Esophagus muscularis mucosa (tissue), 4 donors: Measurements from ENCODE around the gene ZNF827. TPM values are rescaled to one million over a fixed set of nuclear protein-coding genes. Genes with fewer than 3 reads are reported as not detected.

Experiments
- DNase-seq: peaks from one replicate; pipeline ENCODE4 v3.0.0-alpha.2; 2017; ENCODE audit errors: extremely low spot score
- H3K27ac ChIP-seq, 4 donors: fragments of 200-600 bp; sonication (generic); replicated peaks in 1 of 4; 1 replicate in 3 of 4; 2 replicates in 1 of 4; pipeline ENCODE4 v1.5.1; 2016 to 2019; ENCODE audit warnings: mild to moderate bottlenecking in 1 of 4
- H3K27me3 ChIP-seq, 4 donors: fragments of 200-600 bp; sonication (generic); one replicate each; pipeline versions ENCODE4 v1.5.1 to v1.6.0; 2016 to 2019
- H3K36me3 ChIP-seq, 4 donors: fragments of 200-600 bp; sonication (generic); one replicate each; pipeline ENCODE4 v1.5.1; 2016 to 2019
- H3K4me1 ChIP-seq, 4 donors: fragments of 200-600 bp; sonication (generic); one replicate each; pipeline ENCODE4 v1.5.1; 2016 to 2019
- H3K4me3 ChIP-seq, 4 donors: fragments of 200-600 bp; sonication (generic); 1 replicate in 2 of 4; 2 replicates in 2 of 4; pipeline ENCODE4 v1.5.1; 2016 to 2019; ENCODE audit warnings: mild to moderate bottlenecking in 4 of 4, moderate library complexity in 1 of 4
- H3K9me3 ChIP-seq, 4 donors: fragments of 200-600 bp; sonication (generic); 1 replicate in 3 of 4; 2 replicates in 1 of 4; pipeline ENCODE4 v1.5.1; 2016 to 2019
- EP300 ChIP-seq: sonication (generic); formaldehyde crosslinking; IDR thresholded peaks from one replicate; pipeline ENCODE4 v1.6.1; 2017; ENCODE audit warnings: antibody characterized with exemption
- POLR2A ChIP-seq: fragments of 450-650 bp; IDR thresholded peaks from one replicate; pipeline ENCODE4 v1.6.1; 2017; ENCODE audit warnings: antibody characterized with exemption, moderate library complexity, mild to moderate bottlenecking, low read depth
- POLR2AphosphoS5 ChIP-seq, 2 donors: sonication (generic); formaldehyde crosslinking; IDR thresholded peaks; one replicate each; pipeline ENCODE4 v1.6.1; 2017; ENCODE audit warnings: antibody characterized with exemption in 2 of 2
- WGBS: methylation state at CpG from one replicate; pipeline ENCODE4 v1.1.5; 2018; 5-methylcytosine and 5-hydroxymethylcytosine counted together
- intact Hi-C: fragments of 100-400 bp; cut with DNase I; formaldehyde crosslinking; loops from one replicate; pipeline ENCODE4 v1.15.1; 2023
- total RNA-seq, 4 donors: library from RNA; depleted of rRNA; stranded (reverse); fragments of >200 nt; gene quantifications; one replicate each; pipeline versions ENCODE4 v1.1.0 to v1.2.1, GENCODE V29; 2016
- TF ChIP-seq, protein P1 (sequence below), 3 experiments: fragments of 200-600 bp in 2 of 3; fragments of 450-650 bp in 1 of 3; sonication (generic) in 2 of 3; IDR thresholded peaks; one replicate each; pipeline ENCODE4 v1.5.1; 2017 to 2019; ENCODE audit warnings: antibody characterized with exemption in 3 of 3, mild to moderate bottlenecking in 2 of 3, moderate library complexity in 1 of 3

ZNF827 gene
- total RNA-seq, 4 donors from 2014 or later: 11.1 to 27.2 (median 19.0) TPM

DNA sequence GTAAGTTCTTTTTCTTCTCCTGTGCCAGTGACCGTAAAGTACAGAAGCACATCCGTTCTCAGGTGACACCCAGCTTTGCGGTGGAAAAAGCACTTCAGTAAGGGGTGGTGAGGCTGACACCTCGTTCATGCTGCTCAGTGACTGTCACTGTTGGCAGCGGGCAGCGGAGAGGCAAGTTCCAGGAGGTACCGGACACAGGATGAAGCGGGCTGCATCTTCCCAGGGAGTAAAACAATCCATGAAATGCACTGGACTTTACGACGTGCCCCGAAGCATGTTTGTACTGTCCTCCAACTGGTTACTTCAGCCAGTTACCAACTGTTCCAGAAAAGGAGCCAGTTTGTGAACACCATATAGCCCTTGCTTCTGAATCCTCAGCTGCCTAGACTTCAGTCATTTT, 110.7 kb downstream of the ZNF827 start:
- DNase-seq: no peak
- TF ChIP-seq, protein P1, sequence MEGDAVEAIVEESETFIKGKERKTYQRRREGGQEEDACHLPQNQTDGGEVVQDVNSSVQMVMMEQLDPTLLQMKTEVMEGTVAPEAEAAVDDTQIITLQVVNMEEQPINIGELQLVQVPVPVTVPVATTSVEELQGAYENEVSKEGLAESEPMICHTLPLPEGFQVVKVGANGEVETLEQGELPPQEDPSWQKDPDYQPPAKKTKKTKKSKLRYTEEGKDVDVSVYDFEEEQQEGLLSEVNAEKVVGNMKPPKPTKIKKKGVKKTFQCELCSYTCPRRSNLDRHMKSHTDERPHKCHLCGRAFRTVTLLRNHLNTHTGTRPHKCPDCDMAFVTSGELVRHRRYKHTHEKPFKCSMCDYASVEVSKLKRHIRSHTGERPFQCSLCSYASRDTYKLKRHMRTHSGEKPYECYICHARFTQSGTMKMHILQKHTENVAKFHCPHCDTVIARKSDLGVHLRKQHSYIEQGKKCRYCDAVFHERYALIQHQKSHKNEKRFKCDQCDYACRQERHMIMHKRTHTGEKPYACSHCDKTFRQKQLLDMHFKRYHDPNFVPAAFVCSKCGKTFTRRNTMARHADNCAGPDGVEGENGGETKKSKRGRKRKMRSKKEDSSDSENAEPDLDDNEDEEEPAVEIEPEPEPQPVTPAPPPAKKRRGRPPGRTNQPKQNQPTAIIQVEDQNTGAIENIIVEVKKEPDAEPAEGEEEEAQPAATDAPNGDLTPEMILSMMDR (IDR thresholded peaks at IDR 0.05): no peak
- TF ChIP-seq POLR2AphosphoS5 (IDR thresholded peaks at IDR 0.05) (no peak), EP300 (no peak), POLR2A (no peak)
- H3K36me3 ChIP-seq: peaks cover 0 to 19% (median 6%) of the 10 kb centered on the region in 4 donors
- 90% methylated on average over 11 of the region's 11 CpGs for WGBS
- no peaks in the 10 kb centered on the region for H3K27me3 ChIP-seq
- H3K9me3 ChIP-seq: no peaks in the 10 kb centered on the region
- H3K27ac ChIP-seq: no peak overlapping the region
- no peak overlapping the region for H3K4me3 ChIP-seq
- peaks cover 0 to 3% (median 0%) of the 10 kb centered on the region in 4 donors for H3K4me1 ChIP-seq
- intact Hi-C loops: no loop called here

DNA sequence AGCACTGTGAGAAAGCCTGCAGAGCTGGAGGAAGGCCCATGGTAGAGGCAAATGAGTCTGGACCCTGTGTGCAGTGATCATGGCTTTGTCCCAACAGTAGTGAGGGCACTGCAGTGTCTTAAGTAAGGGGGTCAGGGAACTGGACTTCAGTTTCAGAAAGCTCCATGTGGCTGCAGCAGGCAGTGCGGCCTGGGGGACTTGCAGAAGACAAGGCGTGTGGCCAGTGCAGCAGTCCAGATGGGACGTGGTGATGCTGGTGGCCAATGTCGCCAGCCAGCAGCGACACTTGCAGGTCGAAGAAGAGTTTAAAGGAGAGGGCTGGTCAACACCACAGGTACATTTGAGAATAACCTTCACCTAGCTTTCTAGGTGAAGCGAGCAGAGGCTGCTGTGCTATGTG, 113.4 kb downstream of the ZNF827 start:
- peaks cover 0 to 15% (median 6%) of the 10 kb centered on the region in 4 donors for H3K36me3 ChIP-seq
- DNase-seq: no peak
- no peaks in the 10 kb centered on the region for H3K9me3 ChIP-seq
- intact Hi-C loops: no loop called here
- TF ChIP-seq, protein P1 (IDR thresholded peaks at IDR 0.05): no peak
- TF ChIP-seq EP300 (no peak), POLR2A (no peak), POLR2AphosphoS5 (IDR thresholded peaks at IDR 0.05) (no peak)
- WGBS: 76% methylated on average over 5 of the region's 7 CpGs
- no peaks in the 10 kb centered on the region for H3K27me3 ChIP-seq
- H3K4me1 ChIP-seq: peaks cover 5 to 22% (median 15%) of the 10 kb centered on the region in 4 donors
- no peak overlapping the region for H3K27ac ChIP-seq
- no peak overlapping the region for H3K4me3 ChIP-seq

DNA sequence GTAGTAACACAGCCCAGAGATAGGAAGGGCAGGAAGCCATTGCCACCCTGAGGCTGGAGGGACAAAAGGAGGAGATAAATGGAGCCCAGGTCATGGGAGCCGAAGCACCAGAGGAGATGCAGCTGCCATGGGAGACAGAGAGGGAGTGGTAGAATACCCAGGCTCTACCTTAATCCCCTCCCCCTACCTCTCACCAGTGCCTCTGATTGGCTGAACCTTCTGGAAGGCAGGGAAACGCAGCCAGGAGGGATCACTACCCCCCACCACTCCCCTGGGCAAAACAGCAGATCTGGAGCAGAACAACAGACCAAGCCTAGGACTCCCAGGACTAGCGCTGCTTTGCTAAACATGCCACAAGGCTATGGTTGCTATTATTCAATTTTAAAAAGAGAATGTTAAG, 114.2 kb downstream of the ZNF827 start:
- peaks cover 0 to 15% (median 6%) of the 10 kb centered on the region in 4 donors for H3K36me3 ChIP-seq
- H3K27me3 ChIP-seq: no peaks in the 10 kb centered on the region
- intact Hi-C loops: no loop called here
- no peaks in the 10 kb centered on the region for H3K9me3 ChIP-seq
- no peak for TF ChIP-seq POLR2AphosphoS5 (IDR thresholded peaks at IDR 0.05)
- TF ChIP-seq EP300: no peak
- TF ChIP-seq, protein P1 (IDR thresholded peaks at IDR 0.05): no peak
- TF ChIP-seq POLR2A: no peak
- H3K27ac ChIP-seq: no peak overlapping the region
- 96% methylated on average over 3 of the region's 3 CpGs for WGBS
- H3K4me3 ChIP-seq: no peak overlapping the region
- DNase-seq: no peak
- H3K4me1 ChIP-seq: peaks cover 10 to 30% (median 22%) of the 10 kb centered on the region in 4 donors

DNA sequence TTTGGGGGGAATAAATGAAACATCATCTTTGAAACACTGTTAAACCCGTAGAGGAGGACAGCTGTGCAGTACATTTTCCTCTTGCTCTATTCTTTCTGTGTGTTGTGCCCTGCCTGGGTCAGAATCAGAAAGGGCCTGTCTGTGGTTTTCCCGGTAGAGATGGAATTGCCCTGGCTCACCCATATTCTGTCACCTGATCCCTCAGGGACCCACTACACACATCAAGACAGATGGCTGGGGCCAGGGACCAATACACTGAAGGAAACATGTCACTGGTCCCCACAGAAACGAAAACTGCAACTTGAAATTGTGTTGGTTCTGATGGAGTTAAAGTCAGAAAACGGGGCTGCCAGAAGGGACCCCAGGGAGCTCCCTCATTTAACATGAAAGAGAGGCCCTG, 114.9 kb downstream of the ZNF827 start:
- WGBS: 85% methylated on average over 4 of the region's 4 CpGs
- DNase-seq: no peak
- H3K4me3 ChIP-seq: no peak overlapping the region
- H3K36me3 ChIP-seq: peaks cover 0 to 15% (median 6%) of the 10 kb centered on the region in 4 donors
- H3K27me3 ChIP-seq: no peaks in the 10 kb centered on the region
- H3K27ac ChIP-seq: no peak overlapping the region
- intact Hi-C loops: no loop called here
- no peaks in the 10 kb centered on the region for H3K9me3 ChIP-seq
- TF ChIP-seq EP300 (no peak), POLR2AphosphoS5 (IDR thresholded peaks at IDR 0.05) (no peak), POLR2A (no peak)
- TF ChIP-seq, protein P1 (IDR thresholded peaks at IDR 0.05): no peak
- H3K4me1 ChIP-seq: peaks cover 12 to 36% (median 27%) of the 10 kb centered on the region in 4 donors

DNA sequence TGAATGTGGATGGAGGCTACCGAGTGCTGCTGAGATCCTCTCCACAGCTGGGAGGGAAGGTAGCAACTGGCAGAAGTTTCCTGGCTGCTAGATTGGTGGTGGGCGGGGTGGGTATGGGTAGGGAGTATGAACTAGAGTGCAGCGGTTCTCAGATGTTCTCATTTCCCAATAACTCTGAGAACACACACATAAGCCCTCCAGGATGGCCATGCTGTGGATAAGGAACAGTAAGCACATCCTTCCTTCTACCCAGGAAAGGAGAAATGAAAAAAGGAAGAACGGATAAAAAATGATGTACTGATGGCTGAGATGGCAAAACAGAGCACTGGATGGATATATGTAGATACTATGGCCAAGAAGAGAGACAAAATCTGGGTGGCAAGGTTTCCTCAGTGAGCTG, 116.0 kb downstream of the ZNF827 start:
- no peak for TF ChIP-seq POLR2A
- Histone ChIP-seq H3K36me3 (peaks cover 0 to 10% (median 6%) of the 10 kb centered on the region in 4 donors), H3K27ac (no peak overlapping the region), H3K4me3 (no peak overlapping the region), H3K4me1 (peaks cover 12 to 36% (median 27%) of the 10 kb centered on the region in 4 donors), H3K9me3 (no peaks in the 10 kb centered on the region), H3K27me3 (no peaks in the 10 kb centered on the region)
- intact Hi-C loops: no loop called here
- WGBS: 79% methylated on average over 4 of the region's 4 CpGs
- DNase-seq: no peak
